ENCODE data around the gene KHDRBS2. TPM values are rescaled to one million over a fixed set of nuclear protein-coding genes. Genes with fewer than 3 reads are reported as not detected.

The KHDRBS2 gene
- total RNA-seq, 1 experiment from 2014 or later = not detected

- no peaks in the 10 kb centered on the region for H3K4me1 Mint-ChIP-seq (ENCODE audit: insufficient read depth, unreplicated experiment)
- peaks cover 12% of the 10 kb centered on the region for H3K9me3 Mint-ChIP-seq (ENCODE audit: unreplicated experiment)
- no peak overlapping the region for H3K4me3 Mint-ChIP-seq (ENCODE audit: unreplicated experiment)
- no TSS peak for BruUV-seq (replicated peaks)
- TF ChIP-seq CTCF (IDR thresholded peaks at IDR 0.05; ENCODE audit: unreplicated experiment) = no peak
- ChIA-PET CTCF (no interaction called here), POLR2A (no interaction called here)
- intact Hi-C loops (cut with micrococcal nuclease) = no loop called here
- H3K36me3 Mint-ChIP-seq (ENCODE audit: insufficient read depth, unreplicated experiment) = no peaks in the 10 kb centered on the region
- no peak for DNase-seq (ENCODE audit: unreplicated experiment)
- H3K27me3 Mint-ChIP-seq (ENCODE audit: insufficient read depth, unreplicated experiment) = peaks cover 50% of the 10 kb centered on the region
- no peak overlapping the region for H3K27ac Mint-ChIP-seq (ENCODE audit: low read depth, unreplicated experiment)
Measured at GRCh38 chr6:62167736-62168135, 118.3 kb downstream of the KHDRBS2 start.

- ChIA-PET POLR2A (no interaction called here), CTCF (no interaction called here)
- no TSS peak for BruUV-seq (replicated peaks)
- peaks cover 39% of the 10 kb centered on the region for H3K27me3 Mint-ChIP-seq (ENCODE audit: insufficient read depth, unreplicated experiment)
- H3K27ac Mint-ChIP-seq (ENCODE audit: low read depth, unreplicated experiment) = no peak overlapping the region
- DNase-seq (ENCODE audit: unreplicated experiment) = no peak
- peaks cover 6% of the 10 kb centered on the region for H3K36me3 Mint-ChIP-seq (ENCODE audit: insufficient read depth, unreplicated experiment)
- intact Hi-C loops (cut with micrococcal nuclease) = no loop called here
- no peak overlapping the region for H3K4me3 Mint-ChIP-seq (ENCODE audit: unreplicated experiment)
- H3K4me1 Mint-ChIP-seq (ENCODE audit: insufficient read depth, unreplicated experiment) = no peaks in the 10 kb centered on the region
- TF ChIP-seq CTCF (IDR thresholded peaks at IDR 0.05; ENCODE audit: unreplicated experiment) = no peak
- H3K9me3 Mint-ChIP-seq (ENCODE audit: unreplicated experiment) = peaks cover 14% of the 10 kb centered on the region
Measured at GRCh38 chr6:62162858-62163257, 123.2 kb downstream of the KHDRBS2 start.

GRCh38 chr6:62152796-62153195 lies 133.2 kb downstream of the KHDRBS2 start:
- H3K9me3 Mint-ChIP-seq (ENCODE audit: unreplicated experiment) = no peaks in the 10 kb centered on the region
- no peaks in the 10 kb centered on the region for H3K4me1 Mint-ChIP-seq (ENCODE audit: insufficient read depth, unreplicated experiment)
- intact Hi-C loops (cut with micrococcal nuclease) = no loop called here
- no peak overlapping the region for H3K27ac Mint-ChIP-seq (ENCODE audit: low read depth, unreplicated experiment)
- no peak for TF ChIP-seq CTCF (IDR thresholded peaks at IDR 0.05; ENCODE audit: unreplicated experiment)
- H3K36me3 Mint-ChIP-seq (ENCODE audit: insufficient read depth, unreplicated experiment) = no peaks in the 10 kb centered on the region
- BruUV-seq (replicated peaks) = no TSS peak
- no peak overlapping the region for H3K4me3 Mint-ChIP-seq (ENCODE audit: unreplicated experiment)
- H3K27me3 Mint-ChIP-seq (ENCODE audit: insufficient read depth, unreplicated experiment) = peaks cover 13% of the 10 kb centered on the region
- CTCF ChIA-PET = no interaction called here
- POLR2A ChIA-PET = no interaction called here
- DNase-seq (ENCODE audit: unreplicated experiment) = no peak

- no peaks in the 10 kb centered on the region for H3K4me1 Mint-ChIP-seq (ENCODE audit: insufficient read depth, unreplicated experiment)
- ChIA-PET CTCF (interaction anchor here (0.6 to 4.7 kb wide), 27 partner anchors 9 to 1357 kb away, joined by 3 to 30 read pairs (median 3); no protein-coding TSS in a partner anchor), POLR2A (no interaction called here)
- peak; percentile 73 for DNase-seq (ENCODE audit: unreplicated experiment)
- H3K27ac Mint-ChIP-seq (ENCODE audit: low read depth, unreplicated experiment) = no peak overlapping the region
- no peaks in the 10 kb centered on the region for H3K36me3 Mint-ChIP-seq (ENCODE audit: insufficient read depth, unreplicated experiment)
- H3K9me3 Mint-ChIP-seq (ENCODE audit: unreplicated experiment) = no peaks in the 10 kb centered on the region
- intact Hi-C loops (cut with micrococcal nuclease) = loop anchor here (1.0 kb wide), 3 partner anchors 264 to 438 kb away; no protein-coding TSS in a partner anchor
- peak; percentile 66 for TF ChIP-seq CTCF (IDR thresholded peaks at IDR 0.05; ENCODE audit: unreplicated experiment)
- H3K27me3 Mint-ChIP-seq (ENCODE audit: insufficient read depth, unreplicated experiment) = peaks cover 13% of the 10 kb centered on the region
- no TSS peak for BruUV-seq (replicated peaks)
- no peak overlapping the region for H3K4me3 Mint-ChIP-seq (ENCODE audit: unreplicated experiment)
Measured at GRCh38 chr6:62150048-62150663, 135.9 kb downstream of the KHDRBS2 start.
